Tibial nerve (tissue), 3 donors: ENCODE results near the gene SLC35A5.

ENCODE experiments used
- CTCF ChIP-seq, 5 experiments: fragments of 200-600 bp in 3 of 5; fragments of 450-650 bp in 2 of 5; sonication (generic) in 3 of 5; IDR thresholded peaks; one replicate each; pipeline ENCODE4 v1.5.1; 2016 to 2019; ENCODE audit warnings: antibody characterized with exemption in 5 of 5, mild to moderate bottlenecking in 3 of 5, moderate library complexity in 2 of 5
- POLR2A ChIP-seq, 2 donors: fragments of 450-650 bp; IDR thresholded peaks; one replicate each; pipeline ENCODE4 v1.6.1; 2017; ENCODE audit warnings: antibody characterized with exemption in 2 of 2, mild to moderate bottlenecking in 2 of 2, moderate library complexity in 2 of 2

GRCh38 chr3:112531358-112531781 is 30.5 kb upstream of the SLC35A5 start:
- TF ChIP-seq POLR2A (IDR thresholded peaks at IDR 0.05), result no peak
- peak; percentile 22 to 54 (median 49) for TF ChIP-seq CTCF (IDR thresholded peaks at IDR 0.05)
